H4 (cell line): ENCODE data around the gene PPM1M. TPM values are rescaled to one million over a fixed set of nuclear protein-coding genes. Genes with fewer than 3 reads are reported as not detected.
"Not testable (repeated sequence)": the region's sequence is repeated elsewhere in the genome, so short reads cannot be mapped to it uniquely, and the experiment has no call there.

ENCODE experiments used
- DNase-seq: peaks from one replicate; pipeline ENCODE4 v3.0.0-alpha.2; 2015; ENCODE audit warnings: low spot score
- total RNA-seq: library from RNA; depleted of rRNA; stranded (reverse); fragments of >200 nt; shearing (Covaris generic); gene quantifications from 2 replicates; pipeline ENCODE4 v1.2.3, GENCODE V29; 2014

The PPM1M gene
- total RNA-seq, 1 experiment from 2014 or later: 4.4 TPM

DNA sequence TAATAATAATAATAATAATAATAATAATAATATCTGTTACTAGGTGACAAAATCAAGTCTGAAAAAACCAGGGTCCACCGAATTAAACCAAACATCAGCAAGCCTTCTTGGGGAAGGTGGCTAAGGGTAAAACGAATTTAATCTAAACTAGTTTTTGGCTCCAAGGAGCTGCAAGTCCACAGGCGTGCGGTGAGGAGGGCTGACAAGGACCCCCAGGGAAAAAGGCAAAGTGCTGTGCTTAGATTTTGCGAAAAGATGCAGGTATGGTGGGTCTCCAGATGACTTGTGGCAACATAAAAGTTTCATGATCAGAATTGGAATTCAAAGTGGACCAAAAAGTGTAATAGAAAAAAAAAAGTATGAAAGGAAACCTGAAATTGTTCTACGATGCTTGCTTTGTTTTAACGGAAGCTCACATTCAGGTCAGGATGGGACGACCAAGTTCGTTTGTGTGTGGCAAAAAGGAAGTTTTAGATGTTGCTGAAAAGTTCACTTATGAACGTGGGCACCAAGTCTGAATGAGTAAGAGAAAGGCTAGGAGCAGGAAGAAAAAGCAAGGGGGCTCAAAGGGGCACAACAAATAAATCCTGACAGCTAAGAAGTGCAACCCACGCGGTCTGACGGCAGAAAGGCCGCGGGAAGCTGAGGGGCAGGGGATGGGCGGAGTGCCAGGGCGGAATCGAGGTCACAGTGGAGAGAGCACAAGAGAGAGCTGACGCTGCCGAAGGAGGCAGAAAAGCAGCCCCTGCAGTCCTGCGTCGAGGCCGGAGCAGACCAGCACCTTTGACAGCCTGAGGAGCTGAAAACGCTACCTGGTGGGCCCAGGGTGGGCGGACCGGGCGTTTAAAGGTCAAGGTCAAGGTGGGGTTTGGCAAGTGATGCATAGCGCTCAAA is 31.8 kb downstream of the PPM1M start:
- DNase-seq: peak; percentile 35

DNA sequence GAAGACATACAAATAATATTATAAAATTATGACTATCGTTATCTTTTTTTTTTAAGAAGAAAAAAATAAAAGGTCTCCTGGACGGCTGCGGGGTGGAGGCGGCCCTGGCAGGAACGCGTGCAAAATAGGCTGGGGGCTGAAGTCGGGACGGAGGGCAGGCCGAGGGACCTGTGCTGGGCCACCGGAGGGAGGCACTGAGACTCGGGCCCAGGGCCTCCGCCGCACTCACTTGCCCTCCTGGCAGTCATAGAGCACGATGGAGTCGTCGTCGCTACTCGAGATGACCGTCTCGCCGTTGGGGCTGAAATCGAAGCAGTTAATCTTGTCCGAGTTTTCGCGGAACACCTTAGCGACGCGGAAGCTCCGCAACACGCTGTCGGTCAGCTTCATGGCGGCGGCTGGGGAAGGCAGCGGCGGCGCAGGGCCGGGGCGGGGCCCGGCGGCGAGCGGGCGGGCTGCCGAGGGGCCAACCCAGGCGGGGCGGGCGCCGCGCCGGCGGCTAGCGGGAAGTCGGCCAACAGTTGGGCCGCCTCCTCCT is 32.5 kb downstream of the PPM1M start:
- peak; percentile 22 for DNase-seq

DNA sequence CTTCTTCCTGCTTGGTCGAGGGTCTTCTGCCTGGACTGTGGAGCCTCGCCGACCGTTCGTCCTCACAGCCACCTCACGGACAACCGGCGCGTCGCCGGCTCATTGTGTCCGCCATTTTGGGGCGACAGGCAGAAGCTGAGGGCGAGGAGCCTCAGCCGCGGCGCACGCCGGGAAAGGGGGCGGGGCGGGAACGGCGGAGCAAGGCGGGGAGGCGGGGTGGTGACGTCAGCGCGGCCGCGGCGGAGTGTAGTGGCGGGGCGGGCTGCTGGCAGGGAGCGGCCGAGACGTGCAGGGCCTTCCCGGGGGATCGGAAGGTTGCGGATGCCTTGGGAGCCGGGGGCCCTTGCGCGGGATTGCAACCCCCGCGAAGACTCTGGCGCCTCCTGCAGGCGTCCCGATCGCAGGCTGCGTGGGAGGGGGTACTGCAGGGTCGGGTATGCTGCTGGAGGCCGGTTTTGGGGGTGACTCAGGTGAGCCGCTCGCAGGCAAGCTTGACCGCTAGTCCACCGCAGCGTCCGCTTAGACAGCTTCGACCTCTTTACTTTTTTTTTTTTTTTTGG is 33.0 kb downstream of the PPM1M start, which contains the start of gene WDR82:
TSS of gene WDR82 (minus strand) at position 140 of the 560 bp plus-strand sequence. CDS start 288 bp downstream, outside the sequence.
- peak; percentile 81 for DNase-seq

DNA sequence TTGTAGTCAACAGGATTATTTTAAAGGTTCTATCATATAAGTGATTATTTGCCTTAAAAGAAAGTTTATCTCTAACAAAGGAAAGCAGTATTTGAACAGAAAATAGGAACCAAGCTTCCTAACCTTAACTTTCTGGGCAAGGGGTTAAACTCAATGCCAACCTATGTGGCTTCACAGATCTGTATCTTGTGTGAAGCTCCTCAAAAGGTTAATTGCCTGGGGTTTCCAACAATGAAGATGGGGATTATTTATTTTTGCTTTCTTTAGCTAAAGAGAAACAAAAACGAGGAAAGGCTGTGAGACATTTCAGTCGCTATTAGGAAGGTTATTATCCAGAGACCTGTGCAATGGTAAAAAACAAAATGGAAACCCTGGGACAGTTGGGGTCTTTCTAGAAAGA is 34.0 kb downstream of the PPM1M start:
- DNase-seq: no peak

DNA sequence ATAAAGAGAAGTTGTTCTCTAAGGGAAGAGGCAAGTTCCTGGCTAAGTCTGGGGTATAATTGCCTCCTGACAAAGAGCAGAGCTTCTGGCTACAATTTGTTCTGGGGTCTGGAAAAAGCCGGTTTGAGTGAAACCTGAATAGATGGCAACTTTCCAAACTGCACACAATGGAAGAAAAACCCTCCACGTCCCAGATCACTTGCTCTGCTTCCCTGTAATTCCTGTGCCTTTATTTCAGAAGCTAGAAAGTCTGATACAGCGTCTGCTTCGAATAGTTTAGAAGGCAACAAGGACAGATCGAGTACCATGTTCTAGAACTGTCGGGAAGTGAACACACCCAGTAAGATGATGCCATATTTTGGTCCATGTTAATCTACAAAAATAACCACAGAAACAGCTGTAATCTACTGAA is 34.5 kb downstream of the PPM1M start:
- DNase-seq: no peak

DNA sequence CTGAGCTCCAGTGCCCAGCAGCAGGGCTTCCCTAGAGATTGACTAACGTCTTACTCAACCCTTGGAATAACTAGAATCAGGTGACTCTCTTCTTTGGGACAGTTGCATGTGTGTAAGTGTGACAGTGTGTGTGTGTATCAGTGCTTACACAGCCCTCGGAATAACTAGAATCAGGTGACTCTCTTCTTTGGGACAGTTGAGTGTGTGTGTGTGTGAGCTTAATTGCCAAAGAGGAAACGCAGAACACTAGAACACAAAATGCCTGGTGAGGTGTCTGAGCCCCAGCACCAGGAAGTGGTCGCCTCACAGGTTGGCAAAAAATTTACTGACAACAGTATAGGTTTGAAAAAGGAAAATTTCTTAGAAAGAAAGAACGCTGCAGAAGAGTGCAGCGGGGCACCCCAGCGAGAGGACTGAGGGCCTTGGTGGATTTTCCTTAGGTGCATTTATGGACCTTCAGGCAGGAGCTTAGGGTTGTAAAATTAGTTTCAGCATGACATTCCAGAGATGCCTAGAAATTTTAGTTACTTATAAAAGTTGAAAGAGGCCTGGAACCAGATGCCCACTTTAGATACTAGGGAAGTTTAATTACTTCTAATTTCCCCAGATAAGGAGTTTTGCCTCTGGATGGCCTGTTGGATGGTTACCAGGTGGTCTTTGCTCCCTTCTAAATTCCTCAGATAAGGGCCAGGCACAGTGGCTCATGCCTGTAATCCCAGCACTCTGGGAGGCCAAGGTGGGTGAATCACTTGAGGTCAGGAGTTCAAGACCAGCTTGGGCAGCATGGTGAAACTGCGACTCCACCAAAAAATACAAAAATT is 36.6 kb downstream of the PPM1M start:
- DNase-seq: no peak

DNA sequence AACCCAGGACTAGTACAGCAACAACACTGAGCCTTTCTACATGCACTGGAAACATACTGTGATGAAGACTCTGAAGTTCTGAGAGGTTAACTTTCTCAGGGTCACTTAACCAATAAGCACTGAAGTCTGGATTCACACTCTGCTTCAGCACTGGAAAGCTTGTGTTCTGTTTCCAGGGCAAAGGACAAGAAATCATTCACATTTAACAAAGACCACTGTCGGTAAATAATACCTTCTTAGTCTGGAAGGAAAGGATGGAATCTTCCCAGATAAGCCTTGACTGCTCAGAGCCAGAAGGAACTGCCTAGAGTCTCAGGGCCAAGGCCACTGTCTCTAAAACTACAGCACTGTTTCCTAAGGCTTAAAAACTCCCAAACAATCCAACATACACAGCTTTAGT is 37.7 kb downstream of the PPM1M start:
- DNase-seq: no peak

DNA sequence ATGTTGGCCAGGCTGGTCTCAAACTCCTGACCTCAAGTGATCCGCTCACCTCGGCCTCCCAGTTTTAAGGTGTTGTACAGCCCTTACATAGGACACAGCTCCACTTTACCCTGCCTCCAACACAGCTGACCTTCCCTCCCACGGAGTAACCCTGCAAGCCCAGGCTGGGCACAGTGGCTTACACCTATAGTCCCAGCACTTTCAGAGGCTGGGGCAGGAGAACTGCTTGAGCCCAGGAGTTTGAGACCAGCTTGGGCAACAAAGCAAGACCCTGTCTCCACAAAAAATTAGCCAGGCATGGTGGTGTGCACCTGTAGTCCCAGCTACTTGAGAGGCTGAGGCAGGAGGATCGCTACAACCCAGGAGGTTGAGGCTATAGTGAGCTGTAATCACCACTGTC is 38.5 kb downstream of the PPM1M start:
- not testable (repeated sequence) for DNase-seq

DNA sequence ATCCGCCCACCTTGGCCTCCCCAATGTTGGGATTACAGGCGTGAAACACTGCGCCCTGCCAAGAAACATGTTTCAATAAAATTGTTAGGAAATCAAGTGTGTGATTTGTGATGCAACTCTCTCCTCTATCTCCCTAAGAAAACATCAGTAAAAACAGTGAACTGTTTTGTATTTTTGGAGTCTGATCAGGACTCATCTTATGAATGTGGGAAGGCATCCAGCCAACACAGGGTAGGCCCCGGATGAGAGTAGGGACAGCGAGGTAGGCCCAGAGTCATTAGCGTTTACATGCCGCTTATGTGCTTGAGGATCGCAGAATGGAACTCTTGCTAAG is 41.2 kb downstream of the PPM1M start:
- DNase-seq: no peak

DNA sequence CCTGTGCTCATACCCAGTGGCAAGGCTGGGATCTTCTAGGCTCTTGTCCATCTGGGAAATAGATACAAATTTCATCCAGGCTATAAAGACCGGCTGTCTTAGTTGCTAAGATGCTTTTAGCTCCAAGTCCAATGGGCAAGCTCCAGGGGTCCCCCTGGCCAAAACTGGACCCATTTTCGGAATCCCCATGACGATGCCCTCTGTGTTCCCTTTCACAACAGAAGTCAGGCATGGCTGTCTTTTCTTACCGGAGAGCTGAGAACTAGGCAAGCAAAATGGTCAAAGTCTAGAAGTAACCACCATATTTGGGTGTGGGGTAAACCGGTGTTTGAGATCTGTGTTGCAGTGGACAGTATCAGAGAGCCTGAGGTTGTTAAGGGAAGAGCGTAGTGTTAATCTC is 43.1 kb downstream of the PPM1M start:
- DNase-seq: no peak

DNA sequence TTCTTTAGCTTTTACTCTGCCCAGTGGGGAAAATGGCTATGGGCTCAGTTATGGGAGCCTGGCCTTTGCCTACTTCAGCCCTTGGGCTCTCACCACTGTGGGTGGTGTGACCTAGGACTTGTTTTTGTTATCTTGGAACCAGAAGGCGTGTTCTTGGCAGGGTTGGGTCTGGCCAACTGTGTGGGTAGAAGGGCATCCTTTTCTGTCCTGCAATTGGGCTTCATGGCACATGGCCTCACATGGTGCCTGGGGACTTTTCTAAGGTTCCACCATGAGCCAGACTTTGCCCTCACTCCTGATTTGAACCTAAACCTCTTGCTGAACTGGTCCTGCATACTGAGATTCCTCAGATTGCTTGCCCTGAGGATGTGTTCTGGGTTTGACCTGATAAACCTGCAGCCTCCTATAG is 43.8 kb downstream of the PPM1M start:
- no peak for DNase-seq

DNA sequence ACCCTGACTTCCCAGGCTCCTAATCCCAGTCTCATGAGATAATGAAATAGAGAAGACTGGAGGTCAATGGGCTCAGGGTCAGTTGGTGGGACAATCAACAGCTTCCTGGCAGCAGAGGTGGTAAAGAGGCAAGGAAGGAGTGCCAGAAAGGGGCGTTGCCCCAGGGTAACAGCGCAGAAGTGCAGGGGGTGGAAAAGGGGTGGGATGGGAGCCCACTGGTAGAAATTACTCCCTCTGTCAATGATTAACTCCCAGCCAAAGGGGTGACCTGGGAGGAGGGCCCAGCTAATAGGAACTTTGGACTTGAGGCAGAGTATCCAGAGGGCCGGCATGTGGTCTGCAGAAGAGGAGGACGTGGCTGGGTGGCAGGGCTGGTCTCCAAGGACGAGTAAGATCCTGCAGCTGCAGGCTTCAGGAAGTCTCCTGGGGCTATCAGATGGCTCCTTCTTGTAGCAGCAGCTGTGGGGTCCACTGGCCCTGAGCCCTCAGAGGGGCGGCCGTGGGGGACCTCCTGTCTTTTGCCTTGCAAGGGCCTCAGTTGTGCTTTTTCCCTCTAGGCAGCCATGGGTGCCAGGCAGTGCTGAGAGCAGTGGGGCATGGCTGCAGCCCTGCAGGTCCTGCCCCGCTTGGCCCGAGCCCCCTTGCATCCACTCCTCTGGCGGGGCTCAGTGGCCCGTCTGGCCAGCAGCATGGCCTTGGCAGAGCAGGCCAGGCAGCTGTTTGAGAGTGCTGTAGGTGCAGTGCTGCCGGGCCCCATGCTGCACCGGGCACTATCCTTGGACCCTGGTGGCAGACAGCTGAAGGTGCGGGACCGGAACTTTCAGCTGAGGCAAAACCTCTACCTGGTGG is 44.4 kb downstream of the PPM1M start:
- no peak for DNase-seq

DNA sequence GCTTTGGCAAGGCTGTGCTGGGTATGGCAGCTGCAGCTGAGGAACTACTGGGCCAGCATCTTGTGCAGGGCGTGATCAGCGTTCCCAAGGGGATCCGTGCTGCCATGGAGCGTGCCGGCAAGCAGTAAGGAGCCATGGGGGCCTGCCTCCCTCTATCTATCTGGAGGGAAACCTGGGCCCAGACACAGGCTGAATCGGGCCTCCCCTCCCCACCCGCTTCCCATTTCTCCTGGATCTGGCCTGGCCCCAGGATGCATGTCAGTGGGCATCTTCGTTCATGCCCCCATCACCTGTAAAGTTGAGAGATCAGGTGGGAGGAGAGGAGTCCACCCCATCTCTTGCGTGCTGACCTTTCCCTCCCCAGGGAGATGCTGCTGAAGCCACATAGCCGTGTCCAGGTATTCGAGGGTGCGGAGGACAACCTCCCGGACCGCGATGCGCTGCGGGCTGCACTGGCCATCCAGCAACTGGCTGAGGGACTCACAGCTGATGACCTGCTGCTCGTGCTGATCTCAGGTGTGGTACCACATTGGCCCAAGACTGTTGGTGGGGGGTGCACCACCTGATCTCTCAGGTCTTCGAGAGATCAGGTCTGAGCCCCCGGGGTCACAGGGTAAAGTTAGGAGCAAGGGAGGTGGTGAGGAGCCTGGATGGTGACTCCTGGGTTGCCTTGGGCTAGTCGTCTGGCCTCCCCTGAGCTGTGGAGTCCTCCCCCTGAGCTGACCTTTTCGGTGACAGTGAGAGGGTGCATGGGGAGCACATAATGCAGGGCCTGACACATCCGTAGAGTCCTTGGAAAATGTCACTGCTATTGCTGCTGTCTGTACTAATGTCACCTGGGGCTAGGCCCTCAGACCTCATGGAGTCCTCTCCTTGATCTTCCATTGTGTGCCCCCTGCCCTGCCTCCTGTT is 45.3 kb downstream of the PPM1M start:
- no peak for DNase-seq

DNA sequence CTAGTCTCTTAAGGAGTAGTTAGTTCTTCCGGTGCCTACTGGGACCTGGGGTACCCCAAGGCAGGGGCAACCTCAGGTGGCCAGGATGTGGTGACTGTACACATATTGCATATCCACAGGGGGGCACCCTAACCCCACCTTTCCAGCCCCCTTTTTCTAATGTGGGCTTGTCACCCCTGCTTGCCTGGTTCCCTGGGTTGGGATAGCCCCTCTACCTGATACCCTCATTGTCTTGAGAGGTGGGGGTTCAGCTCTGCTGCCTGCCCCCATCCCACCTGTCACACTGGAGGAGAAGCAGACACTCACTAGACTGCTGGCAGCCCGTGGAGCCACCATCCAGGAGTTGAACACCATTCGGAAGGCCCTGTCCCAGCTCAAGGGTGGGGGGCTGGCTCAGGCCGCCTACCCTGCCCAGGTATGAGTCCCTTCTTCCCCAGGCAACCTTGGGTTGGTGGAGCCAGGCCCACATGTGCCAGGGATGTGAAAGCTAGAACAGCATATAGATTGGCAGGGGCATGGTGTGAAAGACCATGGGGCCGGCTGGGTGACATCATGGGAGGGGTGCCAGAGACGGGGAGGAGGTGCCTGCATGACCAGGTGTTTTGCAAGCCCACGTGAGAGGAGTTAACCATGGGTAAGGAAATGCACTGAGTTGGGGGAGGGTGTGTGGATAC is 46.1 kb downstream of the PPM1M start:
- no peak for DNase-seq

DNA sequence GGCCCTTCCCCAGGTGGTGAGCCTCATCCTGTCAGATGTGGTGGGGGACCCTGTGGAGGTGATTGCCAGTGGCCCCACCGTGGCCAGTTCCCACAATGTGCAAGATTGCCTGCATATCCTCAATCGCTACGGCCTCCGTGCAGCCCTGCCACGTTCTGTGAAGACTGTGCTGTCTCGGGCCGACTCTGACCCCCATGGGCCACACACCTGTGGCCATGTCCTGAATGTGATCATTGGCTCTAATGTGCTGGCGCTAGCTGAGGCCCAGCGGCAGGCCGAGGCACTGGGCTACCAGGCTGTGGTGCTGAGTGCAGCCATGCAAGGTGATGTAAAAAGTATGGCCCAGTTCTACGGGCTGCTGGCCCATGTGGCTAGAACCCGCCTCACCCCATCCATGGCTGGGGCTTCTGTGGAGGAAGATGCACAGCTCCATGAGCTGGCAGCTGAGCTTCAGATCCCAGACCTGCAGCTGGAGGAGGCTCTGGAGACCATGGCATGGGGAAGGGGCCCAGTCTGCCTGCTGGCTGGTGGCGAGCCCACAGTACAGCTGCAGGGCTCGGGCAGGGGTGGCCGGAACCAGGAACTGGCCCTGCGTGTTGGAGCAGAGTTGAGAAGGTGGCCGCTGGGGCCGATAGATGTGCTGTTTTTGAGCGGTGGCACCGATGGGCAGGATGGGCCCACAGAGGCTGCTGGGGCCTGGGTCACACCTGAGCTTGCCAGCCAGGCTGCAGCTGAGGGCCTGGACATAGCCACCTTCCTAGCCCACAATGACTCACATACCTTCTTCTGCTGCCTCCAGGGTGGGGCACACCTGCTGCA is 46.9 kb downstream of the PPM1M start:
- DNase-seq: no peak

DNA sequence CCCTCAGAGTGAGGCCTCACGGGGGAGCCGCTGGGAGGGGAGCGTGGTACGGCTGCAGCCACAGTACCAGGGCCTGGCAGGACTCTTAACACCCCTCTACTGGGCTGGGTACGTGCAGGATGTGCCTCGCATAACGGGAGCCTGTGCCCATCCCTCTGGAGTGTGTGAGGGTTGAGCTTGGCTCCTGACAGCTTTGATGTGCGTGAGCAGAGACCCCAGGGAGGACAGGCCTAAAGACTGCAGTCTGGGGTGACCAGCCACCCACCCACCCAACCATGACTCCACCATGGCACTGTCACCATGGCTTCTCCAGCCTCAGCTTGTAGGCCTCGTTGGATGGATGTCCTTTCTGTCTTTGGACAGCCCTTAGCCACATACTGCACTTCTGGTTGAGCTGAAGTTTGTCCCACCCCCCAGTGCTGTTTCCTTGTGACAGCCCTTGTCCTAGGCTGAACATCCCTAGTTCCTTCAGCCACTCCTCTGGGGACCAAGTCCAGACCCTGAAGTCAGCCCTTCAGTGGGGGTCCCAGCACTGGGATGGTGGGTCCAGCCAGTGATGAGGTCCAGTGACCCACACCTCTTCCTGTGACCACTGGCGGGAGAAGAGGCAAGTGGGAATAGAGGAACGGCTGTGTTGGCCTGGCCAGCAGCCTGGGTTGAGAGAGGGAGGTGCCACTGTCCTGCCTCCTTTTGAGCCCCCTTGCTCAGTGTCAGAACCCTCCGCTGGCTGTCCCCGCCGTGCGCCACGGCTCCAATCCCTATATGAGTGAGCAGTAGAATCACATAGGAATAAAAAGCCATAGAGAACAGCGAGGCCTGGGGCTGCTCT is 48.1 kb downstream of the PPM1M start:
- DNase-seq: no peak

DNA sequence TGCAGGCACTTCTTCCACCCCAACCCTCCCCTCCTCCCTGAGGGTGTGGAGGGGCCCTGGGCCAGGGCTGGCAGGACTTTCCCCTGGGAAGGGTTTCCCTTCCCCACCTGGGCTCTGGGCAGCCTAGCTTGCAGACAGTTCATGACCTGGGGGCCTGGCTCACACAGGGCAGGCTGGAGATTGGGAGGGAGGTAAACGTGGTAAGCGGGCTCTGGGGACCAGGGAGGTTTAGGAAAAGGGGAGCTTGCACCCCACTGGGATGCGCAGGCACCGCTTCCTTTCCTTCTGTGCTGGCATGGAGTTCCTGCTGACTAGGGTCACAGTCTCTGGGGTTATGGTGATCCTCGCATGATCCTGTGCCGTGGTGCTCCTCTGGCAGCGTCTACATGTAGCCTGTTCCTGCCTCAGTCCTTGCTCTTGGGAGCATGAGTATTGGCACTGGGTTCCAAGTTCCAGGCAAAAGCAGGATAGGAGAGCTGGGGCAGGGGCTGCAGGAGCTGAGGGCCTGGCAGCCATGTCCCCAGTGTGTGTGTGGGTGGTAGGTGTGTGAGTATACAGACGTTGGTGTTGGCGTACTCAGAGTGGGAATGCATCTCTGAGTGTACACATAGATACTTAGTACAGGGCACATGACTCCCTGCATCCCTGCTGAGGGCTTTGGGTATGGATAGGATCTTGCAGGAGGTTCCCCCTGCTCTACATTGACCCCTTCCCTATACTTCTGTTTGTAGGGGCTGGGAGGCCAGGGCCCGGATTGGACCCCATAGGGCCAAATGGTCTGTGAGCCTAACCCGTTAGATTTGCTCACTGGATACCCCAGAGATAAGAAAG is 49.0 kb downstream of the PPM1M start:
- DNase-seq: no peak
